A549 (cell line): Measurements from ENCODE around the gene NAPA.

Experiments
- CTCF ChIP-seq: fragments of >200 bp; sonication (Bioruptor Twin); formaldehyde crosslinking; IDR thresholded peaks from 3 replicates; pipeline ENCODE4 v1.5.1; 2016
- FOSL2 ChIP-seq, 2 experiments: fragments of 450-650 bp in 1 of 2; fragments of >200 bp in 1 of 2; sonication (Bioruptor Twin) in 1 of 2; formaldehyde crosslinking; IDR thresholded peaks; 2 replicates each; pipeline versions ENCODE4 v1.5.0 to v1.6.1; 2016 to 2020; ENCODE audit warnings: mild to moderate bottlenecking in 1 of 2, moderate library complexity in 1 of 2
- RARB ChIP-seq: fragments of 250-450 bp; sonication (Bioruptor Pico); IDR thresholded peaks from 2 replicates; pipeline ENCODE4 v1.8.0; 2021; ENCODE audit warnings: mild to moderate bottlenecking, moderate library complexity
- RCOR1 ChIP-seq: fragments of 150-350 bp; IDR thresholded peaks from 2 replicates; pipeline ENCODE4 v1.6.1; 2014; ENCODE audit warnings: antibody characterized with exemption, low read length, low read depth
- SREBF2 ChIP-seq: fragments of 450-650 bp; IDR thresholded peaks from 2 replicates; pipeline ENCODE4 v1.6.1; 2014; ENCODE audit warnings: mild to moderate bottlenecking, moderate library complexity

GRCh38 chr19:47483200-47483599 lies 31.7 kb downstream of the NAPA start:
- TF ChIP-seq FOSL2 (IDR thresholded peaks at IDR 0.05), result no peak
- TF ChIP-seq FOSL2 (CRISPR knock-in tag; IDR thresholded peaks at IDR 0.05), result no peak
- TF ChIP-seq SREBF2, result no peak
- no peak for TF ChIP-seq RARB
- no peak for TF ChIP-seq CTCF
- no peak for TF ChIP-seq RCOR1
